Stimulated activated CD8-positive, alpha-beta memory T cell treated with anti-CD3 and anti-CD28 coated beads, Interleukin-7, amount 100 ng/mL, for 48 hours (primary cell): ENCODE data around the gene YTHDF2.
A peak's percentile ranks its signal among the peaks of the same experiment; 100 is the strongest.
"Not testable (repeated sequence)": the region's sequence is repeated elsewhere in the genome, so short reads cannot be mapped to it uniquely, and the experiment has no call there.

Source experiments
- DNase-seq, 2 donors: peaks; one replicate each; pipeline ENCODE4 v3.0.0-alpha.2; 2020; ENCODE audit warnings: low read depth in 1 of 2; ENCODE audit errors: extremely low read depth in 1 of 2

YTHDF2 gene

DNA sequence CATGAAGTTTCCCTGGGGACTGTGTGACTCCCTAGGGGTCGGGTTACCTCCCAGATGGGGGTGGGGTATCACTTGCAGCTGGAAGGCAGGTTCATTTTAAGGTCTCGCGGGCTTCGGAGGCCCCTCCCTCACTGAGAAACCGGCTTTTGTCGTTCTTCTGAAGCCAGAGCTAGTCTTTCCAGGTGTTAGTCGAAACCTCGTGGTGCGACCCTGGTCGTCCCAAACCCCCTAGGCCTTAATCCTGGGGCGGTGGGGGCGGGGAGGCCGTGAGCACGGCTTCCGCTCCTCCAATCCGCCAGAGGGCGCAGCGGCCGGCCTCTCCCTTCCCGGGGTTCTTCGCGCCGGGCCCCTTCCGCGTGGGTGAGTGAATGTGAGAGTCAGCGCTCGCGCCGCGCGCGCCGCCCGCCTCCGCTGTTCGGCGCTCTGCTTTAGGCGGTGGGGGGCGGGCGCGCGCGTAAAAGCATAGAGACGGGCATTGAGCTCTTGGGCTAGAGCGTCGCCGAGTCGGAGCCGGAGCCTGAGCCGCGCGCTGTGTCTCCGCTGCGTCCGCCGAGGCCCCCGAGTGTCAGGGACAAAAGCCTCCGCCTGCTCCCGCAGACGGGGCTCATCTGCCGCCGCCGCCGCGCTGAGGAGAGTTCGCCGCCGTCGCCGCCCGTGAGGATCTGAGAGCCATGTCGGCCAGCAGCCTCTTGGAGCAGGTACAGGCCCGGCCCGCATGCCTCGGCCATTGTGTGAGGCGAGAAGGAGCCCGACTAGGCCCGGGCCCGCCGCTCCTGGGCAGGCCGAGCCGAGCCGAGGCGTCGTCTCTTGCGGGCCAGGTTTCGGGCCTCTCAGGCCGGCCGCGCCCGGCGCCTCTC lies at the start of gene YTHDF2:
TSS of gene YTHDF2 (plus strand) at position 491 of the 857 bp plus-strand sequence. CDS start at position 672, 181 bp downstream.
- peak; percentile 95 for DNase-seq

- not testable (repeated sequence) for DNase-seq
Observed at GRCh38 chr1:28691627-28692026, 45.1 kb upstream of the YTHDF2 start.

GRCh38 chr1:28703629-28704028 lies 33.1 kb upstream of the YTHDF2 start:
- DNase-seq, result no peak

DNA sequence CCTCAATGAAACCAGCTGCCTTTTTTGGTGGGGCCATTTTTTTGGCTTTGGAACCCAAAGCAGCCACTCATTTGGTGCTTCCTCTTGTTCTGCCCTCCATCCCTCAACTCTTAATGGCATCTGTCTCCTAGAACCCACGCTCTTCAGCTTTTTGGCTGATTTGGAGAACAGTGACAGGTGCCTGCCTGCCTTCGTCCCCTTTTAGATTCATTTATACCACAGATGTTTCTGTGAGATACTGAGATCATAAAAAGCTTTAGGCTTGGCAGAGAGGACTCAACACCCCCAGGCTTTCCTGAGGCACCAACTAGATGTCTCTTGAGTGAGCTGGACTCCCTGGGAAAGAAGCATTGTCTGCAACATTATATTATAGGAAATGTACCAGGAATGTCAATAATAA lies 20.4 kb upstream of the YTHDF2 start:
- DNase-seq, result no peak

DNA sequence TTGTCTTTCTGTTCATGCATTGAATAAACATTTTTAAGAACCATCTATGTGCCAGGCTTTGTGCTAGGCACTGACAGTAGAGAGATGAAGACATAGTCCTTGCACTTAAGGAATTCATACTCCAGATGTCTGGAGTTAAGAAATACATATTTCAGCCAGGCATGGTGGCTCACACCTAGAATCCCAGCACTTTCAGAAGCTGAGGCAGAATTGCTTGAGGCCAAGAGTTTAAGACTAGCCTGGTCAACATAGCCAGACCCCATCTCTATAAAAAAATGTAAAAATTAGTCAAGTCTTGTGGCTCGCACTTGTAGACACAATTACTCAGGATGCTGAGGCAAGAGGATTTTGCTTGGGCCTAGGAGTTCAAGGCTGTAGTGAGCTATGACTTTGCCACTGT lies 18.6 kb upstream of the YTHDF2 start:
- DNase-seq, result no peak

GRCh38 chr1:28718586-28719331 lies 18.0 kb upstream of the YTHDF2 start:
- DNase-seq, result no peak

- DNase-seq, result no peak
Observed at GRCh38 chr1:28719332-28719619, 17.5 kb upstream of the YTHDF2 start.

- DNase-seq, result no peak
Observed at GRCh38 chr1:28720376-28720775, 16.4 kb upstream of the YTHDF2 start.

GRCh38 chr1:28721927-28722326 lies 14.8 kb upstream of the YTHDF2 start:
- DNase-seq, result not testable (repeated sequence)

DNA sequence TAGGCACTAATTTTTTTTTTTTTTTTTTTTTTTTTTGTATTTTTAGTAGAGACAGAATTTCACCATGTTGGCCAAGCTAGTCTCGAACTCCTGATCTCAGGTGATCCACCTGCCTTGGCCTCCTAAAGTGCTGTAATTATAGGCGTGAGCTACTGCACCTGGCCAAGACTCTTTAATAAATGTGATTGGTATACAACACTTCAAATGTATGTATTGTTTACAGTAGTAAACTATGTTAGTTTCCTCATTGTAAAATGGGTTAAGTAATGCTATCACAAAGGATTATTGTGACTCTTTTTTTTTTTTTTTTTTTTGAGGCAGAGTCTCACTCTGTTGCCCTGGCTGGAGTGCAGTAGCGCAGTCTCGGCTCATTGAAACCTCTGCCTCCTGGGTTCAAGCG lies 11.4 kb upstream of the YTHDF2 start:
- DNase-seq, result not testable (repeated sequence)

DNA sequence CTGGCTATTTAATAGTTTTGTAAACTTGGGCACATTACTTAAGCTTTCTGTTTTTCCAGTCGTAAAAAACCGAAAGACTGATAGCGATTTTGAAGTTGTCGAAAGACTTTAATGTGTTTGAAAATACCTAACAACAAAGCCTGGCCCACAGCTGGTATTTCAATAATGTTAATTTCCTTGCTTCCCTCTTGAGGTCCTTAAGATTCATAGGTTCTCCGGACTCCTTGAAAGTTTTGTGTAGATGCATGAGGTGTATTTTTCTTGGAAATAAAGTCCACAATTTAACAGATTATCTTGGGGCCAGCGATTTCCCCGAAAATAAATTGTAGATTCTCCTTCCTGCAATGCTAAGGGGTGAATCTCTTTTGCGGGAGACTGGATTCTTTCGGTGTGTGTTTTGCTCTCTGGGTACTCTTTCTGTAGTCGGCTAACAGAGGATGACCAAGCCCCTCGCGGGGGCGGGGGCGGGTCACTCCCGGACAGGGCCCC lies 735 bp upstream of the YTHDF2 start:
- no peak for DNase-seq

- peak; percentile 19 to 33 for DNase-seq
Observed at GRCh38 chr1:28737307-28738132, 780 bp downstream of the YTHDF2 start.

DNA sequence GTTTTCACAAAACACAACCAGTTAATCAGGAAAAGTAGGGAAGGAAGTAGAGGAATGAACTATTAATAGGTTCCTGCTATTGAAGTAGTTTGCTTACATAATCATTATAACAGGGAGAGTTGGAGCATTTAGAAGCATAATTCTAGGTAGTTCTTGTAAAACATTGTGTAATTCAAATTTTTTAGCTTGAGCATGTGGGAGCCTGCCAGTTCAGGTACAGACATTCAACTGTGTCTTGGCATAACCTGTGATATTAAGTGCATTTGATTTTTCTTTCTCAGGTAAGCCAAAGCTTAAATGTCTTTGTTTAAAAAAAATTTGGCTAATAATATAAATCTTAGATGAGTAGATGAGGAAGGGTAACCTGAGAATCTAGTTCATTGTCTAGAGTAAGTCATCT lies 3.4 kb downstream of the YTHDF2 start:
- DNase-seq, result no peak

DNA sequence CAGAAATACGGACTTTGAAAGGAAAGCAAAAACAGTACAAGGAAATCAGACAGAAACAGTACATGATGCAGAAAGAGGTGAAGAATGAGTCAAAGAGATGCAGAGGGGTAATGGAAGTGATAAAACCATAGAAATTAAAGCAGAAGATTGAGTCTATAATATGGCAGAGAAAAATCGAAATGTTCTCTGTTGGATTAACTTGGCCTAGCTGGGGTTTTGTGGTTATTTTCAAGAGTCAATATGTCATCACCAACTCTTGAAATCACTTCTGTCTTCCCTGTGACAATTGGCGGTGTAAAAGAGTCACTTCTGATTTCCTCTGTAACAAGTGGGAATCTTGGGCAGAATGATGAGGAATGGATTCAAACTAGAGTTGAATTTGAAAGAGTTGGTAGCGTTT lies 7.4 kb downstream of the YTHDF2 start:
- DNase-seq, result no peak

DNA sequence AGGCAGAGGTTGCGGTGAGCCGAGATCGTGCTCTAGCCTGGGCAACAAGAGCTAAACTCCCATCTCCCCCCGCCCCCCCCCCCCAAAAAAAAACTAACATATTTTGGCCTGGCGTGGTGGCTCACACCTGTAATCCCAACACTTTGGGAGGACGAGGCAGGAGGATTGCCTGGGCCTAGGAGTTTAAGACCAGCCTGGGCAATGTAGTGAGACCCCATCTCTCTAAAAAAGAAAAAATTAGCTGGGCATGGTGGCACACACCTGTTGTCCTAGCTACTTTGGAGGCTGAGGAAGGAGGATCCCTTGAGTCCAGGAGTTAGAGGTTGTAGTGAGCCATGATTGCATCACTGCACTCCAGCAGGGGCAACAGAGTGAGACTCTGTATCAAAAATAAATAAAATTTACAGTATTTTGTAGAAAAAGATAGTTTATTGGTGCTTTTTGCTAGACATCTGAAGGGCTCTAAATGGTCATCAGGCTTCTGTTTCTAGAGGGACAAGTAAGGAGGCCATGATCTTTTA lies 9.0 kb downstream of the YTHDF2 start:
- no peak for DNase-seq

GRCh38 chr1:28750330-28750729 lies 13.6 kb downstream of the YTHDF2 start:
- DNase-seq, result no peak

DNA sequence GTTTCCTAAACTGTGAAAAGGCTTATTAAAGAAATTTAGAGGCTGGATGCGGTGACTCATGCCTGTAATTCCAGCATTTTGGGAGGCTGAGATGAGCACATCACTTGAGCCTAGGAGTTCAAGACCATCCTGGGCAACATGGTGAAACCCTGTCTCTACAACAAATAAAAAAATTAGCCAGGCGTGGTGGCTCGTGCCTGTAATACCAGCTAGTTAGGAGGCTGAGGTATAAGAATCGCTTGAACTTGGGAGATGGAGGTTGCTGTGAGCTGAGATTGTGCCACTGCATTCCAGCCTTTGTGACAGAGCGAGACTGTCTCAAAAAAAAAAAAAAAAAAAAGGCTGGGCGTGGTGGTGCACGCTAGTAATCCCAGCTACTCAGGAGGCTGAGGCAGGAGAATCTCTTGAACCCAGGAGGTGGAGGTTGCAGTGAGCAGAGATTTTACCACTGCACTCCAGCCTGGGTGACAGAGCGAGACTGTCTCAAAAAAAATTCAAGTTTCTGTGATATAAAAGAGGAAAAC lies 14.1 kb downstream of the YTHDF2 start:
- not testable (repeated sequence) for DNase-seq

- no peak for DNase-seq
Observed at GRCh38 chr1:28751315-28752060, 14.7 kb downstream of the YTHDF2 start.

GRCh38 chr1:28755701-28756100 lies 19.0 kb downstream of the YTHDF2 start:
- no peak for DNase-seq

- DNase-seq, result no peak
Observed at GRCh38 chr1:28756846-28757245, 20.1 kb downstream of the YTHDF2 start.
